ENCODE measurements around the gene JMJD1C.
"Not testable (repeated sequence)": the region's sequence is repeated elsewhere in the genome, so short reads cannot be mapped to it uniquely, and the experiment has no call there.

The JMJD1C gene, protein sequence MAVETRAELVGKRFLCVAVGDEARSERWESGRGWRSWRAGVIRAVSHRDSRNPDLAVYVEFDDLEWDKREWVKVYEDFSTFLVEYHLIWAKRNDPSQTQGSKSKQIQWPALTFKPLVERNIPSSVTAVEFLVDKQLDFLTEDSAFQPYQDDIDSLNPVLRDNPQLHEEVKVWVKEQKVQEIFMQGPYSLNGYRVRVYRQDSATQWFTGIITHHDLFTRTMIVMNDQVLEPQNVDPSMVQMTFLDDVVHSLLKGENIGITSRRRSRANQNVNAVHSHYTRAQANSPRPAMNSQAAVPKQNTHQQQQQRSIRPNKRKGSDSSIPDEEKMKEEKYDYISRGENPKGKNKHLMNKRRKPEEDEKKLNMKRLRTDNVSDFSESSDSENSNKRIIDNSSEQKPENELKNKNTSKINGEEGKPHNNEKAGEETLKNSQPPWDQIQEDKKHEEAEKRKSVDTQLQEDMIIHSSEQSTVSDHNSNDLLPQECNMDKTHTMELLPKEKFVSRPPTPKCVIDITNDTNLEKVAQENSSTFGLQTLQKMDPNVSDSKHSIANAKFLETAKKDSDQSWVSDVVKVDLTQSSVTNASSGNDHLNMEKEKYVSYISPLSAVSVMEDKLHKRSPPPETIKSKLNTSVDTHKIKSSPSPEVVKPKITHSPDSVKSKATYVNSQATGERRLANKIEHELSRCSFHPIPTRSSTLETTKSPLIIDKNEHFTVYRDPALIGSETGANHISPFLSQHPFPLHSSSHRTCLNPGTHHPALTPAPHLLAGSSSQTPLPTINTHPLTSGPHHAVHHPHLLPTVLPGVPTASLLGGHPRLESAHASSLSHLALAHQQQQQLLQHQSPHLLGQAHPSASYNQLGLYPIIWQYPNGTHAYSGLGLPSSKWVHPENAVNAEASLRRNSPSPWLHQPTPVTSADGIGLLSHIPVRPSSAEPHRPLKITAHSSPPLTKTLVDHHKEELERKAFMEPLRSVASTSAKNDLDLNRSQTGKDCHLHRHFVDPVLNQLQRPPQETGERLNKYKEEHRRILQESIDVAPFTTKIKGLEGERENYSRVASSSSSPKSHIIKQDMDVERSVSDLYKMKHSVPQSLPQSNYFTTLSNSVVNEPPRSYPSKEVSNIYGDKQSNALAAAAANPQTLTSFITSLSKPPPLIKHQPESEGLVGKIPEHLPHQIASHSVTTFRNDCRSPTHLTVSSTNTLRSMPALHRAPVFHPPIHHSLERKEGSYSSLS (N-terminal part only)

DNA sequence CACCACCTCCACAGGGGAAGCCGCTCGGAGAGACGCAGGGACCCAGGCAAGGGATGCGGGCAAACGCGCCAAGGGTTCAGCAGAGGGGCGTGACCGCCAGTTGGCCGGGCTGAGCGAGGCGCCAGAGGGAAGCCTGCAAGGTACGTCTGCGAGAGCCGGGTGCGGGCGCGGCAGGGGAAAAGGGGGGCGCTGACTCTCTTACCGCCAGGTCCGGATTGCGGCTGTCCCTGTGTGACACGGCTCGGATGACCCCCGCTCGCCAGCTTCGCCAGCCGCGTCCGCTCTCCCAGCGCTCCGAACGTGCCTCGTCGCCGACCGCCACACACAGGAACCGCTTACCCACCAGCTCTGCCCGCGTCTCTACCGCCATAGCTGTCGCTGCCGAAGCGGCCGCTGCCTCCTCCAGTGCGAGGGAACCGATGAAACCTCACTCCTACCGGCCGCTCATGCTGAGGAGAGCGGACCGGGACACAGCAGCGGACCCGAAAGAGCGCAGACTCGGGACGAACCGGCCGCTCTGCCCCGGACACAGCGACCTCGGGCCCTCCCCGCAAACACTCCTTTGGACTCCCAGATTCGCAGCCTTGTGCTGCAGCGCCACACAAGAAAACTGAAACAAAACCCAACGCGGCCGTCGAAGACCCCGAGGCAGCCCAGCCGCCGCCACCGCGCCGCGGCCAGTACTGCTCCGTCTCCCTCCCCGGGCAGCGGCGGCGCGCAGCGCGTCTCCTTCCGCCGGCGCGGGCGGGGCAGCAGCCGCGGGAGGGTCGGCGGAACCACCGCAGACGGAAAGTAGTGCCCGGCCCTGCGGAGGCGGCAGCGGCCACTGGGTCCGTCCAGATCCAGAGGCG, at the start of gene JMJD1C:
Gene JMJD1C, minus strand, starts transcription at position 685 of the 851 bp plus-strand sequence. Its CDS starts 315 bp downstream, at position 370.
- peak; percentile 42 to 44 for DNase-seq

DNA sequence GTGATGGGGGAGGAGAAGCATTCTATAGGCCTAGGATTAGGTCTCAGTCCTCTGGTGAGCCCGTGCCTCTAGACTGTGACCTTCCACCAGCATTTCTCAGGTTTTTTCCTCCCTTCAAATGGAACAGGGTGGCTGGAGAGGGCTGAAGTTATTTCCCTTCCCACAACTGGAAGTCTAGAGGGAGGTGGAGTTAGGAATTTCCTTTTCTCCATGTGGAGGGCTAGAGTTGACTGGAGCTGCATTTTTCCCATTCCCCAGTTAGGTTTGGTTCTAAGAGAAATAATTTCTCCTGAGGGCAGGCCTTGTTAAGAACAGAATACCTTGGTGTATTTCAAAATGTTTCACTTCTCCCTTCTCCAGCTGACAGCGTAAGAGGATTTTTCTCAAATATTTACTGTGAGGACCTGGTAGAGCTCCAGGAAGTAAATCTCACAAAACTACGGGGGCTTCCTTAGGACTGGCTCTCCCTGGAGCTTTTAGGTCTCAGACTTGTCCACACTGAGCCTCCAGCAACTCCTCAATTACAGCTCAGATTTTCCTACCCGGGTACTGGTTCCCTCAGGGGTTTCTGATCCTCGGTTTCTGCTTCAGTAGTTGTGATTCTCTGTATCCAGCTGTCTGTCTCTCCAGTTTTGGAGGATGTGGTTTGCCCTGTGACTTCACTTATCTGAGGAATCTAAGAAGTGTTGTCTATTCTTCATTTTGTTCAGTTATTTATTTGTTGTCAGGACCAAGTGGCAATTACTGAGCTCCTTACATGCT, 49.4 kb upstream of the JMJD1C start:
- no peak for DNase-seq

DNA sequence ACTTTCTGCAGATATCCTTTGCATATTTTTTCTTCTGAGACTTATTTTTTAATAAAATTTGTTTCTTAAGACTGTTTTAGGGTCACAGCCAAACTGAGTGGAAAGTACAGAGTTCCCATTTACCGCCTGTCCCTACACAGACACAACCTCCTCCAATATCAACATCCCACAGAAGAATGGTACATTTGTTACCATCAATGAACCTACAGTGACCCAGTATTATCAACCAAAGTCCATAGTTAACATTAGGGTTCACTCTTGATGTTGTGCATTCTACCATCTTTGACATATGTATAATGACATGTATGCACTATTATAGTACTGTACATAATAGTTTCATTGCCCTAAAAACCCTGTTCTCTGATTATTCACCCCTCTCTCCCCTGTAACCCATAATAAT, 40.8 kb upstream of the JMJD1C start:
- no peak for DNase-seq

DNA sequence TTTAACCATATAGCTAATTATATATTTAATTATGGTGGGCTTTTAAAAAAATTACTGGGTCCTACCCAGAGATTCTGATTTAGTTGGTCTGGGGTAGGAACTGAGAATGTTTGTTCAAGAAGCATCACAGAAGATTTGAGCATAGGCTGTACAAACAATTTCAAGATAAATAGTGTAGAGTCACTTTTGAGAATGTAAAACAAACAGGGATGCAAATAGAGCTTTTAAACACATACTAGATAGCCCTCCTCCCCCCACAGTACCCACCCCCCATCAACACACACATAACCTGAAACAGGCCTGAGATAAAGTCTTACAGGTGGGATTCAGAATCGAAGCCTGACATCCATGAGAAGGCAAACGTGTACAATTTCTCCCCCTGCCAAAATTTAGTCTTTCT, 39.8 kb upstream of the JMJD1C start:
- no peak for DNase-seq

DNA sequence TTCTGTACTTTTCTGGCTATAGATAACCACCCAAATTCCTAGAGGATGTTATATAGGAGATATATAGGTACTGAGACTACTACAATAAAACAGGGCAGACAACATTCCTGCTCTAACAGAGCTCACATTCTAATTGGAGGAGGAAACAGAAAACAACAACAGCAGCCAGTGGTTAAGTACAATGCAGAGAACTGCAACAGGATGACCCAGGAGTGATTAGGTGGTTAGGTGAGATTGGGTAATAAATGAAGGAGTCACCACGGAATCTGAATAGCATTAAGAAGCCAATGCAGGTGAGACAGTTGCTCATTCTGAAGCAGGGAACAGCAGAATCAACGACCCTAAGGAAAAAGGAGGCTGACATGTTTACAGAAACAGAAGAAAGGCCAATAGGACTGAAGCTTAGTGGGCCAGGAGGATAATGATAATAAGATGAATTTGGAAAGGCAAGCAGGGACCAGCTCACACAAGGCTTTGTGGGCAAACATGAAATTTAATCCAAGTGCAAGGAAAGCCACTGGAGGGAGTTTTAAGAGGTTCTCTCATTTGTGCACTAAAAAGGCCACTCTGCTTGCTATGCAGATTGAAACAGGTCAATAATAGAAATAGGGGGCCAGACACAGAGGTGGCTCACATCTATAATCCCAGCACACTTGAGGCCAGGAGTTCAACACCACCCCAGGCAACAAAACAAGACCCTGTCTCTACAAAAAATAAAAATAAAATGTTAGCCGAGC, 38.5 kb upstream of the JMJD1C start:
- DNase-seq = no peak

DNA sequence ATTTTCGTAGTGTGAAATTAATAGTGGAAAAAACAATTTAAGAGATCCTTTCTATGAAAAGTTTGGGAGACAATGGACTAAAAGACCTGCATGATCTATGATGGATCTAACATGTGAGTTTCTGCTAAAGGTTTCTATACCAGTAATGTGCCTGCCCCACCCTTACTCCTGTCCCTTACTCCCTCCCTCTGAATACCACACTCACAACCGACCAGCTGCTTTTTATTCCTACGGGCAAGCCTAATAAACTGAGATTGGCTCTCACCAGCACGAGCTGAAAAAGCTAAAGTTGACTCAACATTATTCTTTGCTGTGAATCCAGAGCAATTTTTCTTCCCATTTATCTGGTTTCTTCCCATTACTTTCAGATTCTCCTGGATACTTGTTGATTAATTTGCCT, 37.6 kb upstream of the JMJD1C start:
- DNase-seq = no peak

DNA sequence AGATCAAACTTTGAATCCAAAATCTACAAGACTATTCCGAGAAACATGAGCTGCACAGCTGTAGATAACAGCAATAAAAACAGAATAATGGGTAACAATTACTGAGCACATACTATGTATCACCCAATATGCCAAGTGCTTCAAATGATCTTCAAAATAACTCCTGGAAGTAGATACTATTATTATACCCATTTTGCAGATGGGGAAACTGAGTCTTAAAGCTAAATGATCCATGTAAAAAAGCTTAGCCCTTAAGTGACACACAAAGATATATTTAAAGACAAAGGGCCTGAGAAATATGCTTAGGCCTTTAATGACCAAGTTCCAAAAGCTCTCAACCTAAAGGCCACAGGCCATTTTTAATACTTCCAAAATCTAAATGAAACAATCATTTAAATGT, 37.1 kb upstream of the JMJD1C start:
- no peak for DNase-seq

DNA sequence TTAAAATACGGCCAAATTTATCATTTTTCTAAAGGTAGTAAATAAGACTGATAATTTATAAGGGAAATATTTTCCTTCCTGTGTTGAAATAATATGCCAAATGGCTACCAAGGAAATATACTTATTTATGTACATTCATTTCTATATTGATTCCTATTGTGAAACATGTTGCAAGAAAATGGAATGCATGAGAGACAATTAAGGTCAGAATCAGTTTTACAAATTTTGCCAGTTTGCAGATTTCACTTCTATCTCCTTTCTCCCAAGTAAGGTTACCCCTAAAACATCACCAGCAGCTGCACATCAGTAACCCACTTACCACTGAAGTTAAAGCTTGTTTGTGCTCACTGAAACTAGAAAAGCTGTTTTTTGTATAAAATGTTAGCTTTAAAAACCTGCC, 36.2 kb upstream of the JMJD1C start:
- DNase-seq = no peak

DNA sequence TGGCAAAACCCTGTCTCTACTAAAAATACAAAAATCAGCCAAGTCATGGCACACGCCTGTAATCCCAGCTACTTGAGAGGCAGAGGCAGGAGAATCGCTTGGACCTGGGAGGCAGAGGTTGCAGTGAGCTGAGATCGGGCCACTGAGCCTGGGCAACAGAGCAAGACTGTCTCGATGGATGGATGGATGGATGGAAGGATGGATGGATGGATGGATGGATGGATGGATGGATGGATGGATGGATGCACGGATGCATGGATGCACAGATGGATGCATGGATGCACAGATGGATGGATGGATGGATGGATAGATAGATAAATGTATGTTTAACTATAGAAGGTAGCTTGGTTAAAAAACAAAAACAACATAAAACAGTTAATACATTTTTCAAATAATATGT, 34.8 kb upstream of the JMJD1C start:
- not testable (repeated sequence) for DNase-seq

DNA sequence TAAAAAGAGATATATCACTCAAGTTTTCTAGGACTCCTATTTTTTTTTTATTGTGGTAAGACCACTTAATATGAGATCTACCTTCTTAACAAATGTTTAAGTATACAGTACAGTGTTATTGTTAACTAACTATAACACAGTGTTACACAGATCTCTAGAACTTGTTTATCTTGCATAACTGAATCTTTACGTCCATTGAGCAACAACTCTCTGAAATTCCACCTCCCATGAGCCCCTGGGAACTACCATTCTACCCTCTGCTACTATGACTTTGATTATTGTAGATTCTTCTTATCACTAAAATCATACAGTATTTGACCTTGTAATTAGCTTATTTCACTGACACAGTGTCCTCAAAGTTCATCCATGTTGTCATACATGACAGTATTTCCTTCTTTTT, 32.9 kb upstream of the JMJD1C start:
- DNase-seq = no peak

DNA sequence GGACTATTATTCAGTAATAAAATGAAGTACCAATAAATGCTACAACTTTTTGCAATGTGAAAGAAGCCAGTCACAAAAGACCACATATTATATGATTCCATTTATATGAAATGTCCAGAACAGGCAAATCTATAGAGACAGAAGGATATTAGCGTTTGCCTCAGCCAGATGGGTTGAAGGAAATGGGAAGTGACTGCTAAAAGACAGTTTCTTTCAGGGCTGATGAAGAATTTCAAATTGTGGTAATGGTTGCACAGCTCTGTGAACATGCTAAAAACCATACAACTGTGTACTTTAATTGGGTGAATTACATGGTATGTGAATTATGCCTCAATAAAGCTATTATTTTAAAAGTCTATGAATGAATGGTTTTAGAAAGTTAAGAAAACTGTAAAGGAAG, 31.5 kb upstream of the JMJD1C start:
- DNase-seq = no peak

DNA sequence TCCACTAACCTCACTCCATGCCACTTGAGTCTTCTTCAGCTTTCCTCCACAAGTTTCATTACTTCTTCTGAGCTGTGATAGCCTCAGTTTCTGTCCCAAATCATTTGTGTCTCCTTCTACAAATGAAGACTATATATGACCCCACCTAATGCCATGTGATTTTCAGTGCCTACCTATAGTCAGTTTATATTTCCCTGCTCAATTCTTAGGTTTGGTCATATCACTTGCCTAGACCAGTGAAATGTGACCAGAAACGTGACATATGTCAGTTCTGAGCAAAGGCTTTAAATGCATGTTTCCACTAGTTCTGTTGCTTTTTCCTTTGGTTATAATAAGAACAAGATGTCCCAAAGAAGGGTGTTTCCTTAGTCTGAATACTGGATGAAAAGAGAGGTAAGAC, 30.8 kb upstream of the JMJD1C start:
- no peak for DNase-seq

DNA sequence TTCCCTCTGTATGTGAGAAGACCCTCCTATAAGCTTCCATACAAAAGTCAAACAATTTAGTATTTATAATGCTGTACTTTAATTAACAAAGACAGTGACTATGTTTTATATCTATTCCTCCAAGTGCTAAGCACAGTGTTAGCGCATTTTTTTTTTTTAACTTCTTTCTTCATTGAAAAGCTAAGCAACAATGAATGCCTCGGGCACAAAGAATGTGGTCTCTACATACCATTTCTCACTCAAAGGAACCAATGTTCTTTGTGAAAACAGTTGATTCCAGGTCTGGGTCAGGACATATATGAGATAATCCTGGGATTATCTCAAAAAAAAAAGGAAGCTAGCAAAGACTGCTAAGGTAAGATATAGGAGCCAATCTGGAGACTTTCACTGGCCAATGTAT, 29.2 kb upstream of the JMJD1C start:
- DNase-seq = no peak

DNA sequence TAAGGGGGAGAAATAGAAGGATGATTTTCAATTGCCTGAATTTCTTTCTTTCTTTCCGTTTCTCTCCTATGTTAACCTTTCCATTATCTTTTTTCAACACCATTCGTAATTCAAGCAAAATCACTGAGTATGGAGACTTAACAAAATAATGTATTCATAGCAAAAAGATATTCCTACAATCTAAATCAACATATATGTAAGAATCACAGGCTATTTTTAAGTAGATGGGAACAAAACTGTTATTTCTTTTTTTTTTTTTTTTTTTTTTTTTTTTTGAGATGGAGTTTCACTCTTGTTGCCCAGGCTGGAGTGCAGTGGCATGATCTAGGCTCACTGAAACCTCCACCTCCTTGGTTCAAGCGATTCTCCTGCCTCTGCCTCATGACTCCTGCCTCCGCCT, 27.2 kb upstream of the JMJD1C start:
- no peak for DNase-seq

DNA sequence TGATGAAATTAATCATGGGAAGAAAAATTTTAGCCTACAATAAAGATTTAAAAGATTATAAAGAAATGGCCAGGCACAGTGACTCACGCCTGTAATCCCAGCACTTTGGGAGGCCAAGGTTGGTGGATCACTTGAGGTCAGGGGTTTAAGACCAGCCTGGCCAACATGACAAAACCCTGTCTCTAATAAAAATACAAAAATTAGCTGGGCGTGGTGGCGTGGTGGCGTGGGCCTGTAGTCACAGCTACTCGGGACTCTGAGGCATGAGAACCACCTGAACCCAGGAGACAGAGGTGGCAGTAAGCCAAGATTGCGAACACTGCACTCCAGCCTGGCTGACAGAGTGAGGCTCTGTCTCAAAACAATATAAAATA, 26.5 kb upstream of the JMJD1C start:
- DNase-seq = not testable (repeated sequence)

DNA sequence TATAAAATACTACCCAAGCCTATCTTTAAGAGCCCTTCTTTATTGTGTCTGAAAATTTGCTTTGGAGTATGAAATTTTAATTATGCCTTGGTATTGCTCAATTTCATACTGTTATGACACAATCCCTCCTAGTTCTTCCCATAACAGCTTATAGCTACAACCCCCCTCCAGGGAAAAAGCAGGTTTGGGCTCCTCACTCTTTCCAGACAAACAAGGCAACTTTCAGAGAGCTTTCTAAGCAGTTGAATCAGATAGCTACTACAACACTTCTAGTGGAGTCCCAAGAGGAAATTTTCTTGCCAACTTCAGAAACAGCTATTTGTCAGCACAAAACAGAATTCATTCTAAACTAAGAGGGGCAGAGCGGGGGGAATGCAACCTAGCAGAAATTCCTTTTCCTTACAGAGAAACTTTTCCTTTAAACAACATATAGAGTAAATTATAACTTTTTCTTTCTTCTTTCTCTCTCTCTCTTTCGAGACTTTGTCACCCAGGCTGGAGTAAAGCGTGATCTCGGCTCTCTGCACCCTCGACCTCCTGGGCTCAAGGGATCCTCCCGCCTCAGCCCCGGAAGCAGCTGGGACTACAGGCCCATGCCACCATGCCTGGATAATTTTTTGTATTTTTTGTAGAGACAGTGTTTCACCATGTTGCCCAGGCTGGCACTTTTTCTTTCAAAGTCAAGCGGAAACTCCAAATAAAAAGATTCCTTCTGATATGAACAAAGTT, 26.0 kb upstream of the JMJD1C start:
- no peak for DNase-seq

DNA sequence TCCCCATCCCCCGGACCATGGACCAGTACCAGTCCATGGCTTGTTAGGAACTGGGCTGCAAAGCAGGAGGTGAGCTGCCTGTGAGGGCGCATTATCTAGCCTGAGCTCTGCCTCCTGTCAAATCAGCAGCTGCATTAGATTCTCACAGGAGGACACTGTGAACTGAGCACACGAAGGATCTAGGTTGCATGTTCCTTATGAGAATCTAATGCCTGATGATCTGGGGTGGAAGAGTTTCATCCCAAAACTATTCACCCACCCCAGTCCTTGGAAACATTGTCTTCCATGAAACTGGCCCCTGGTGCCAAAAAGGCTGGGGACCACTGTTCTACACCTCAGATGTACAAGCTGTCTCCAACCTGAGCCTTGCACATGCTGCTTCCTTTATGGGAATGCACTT, 24.1 kb upstream of the JMJD1C start:
- no peak for DNase-seq

DNA sequence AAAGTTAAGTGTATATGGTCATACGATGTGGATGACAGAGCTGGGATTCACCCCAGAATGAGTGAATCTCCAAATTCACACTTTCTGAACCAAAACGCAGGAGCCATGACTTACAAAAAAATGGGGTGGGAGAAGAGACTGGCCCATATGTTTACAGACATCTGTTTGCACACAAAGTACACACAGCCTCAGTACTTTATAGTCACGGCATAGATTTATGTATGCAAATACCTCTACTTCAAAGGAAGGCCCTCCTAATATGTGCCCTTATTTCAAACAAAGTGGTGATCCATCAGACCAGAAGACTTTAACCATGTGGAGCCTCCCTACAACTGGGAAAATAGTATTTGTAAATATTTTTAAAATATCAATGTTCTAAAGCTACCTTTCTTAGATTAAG, 22.2 kb upstream of the JMJD1C start:
- no peak for DNase-seq

DNA sequence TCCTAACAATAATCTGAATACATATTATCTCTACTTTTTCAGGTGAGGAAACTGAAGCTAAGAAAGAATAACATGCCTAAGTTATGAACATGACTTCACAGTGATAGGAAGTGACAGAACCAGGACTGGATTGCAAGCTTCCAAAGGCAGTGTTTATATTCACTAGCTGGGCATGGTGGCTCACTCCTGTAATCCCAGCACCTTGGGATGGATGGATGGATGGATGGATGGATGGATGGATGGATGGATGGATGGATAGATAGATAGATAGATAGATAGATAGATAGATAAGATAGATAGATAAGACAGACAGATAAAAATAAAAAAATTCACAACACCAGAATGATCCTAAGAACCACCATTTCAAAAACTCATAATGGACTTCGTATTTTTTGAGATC, 18.2 kb upstream of the JMJD1C start:
- DNase-seq = no peak

DNA sequence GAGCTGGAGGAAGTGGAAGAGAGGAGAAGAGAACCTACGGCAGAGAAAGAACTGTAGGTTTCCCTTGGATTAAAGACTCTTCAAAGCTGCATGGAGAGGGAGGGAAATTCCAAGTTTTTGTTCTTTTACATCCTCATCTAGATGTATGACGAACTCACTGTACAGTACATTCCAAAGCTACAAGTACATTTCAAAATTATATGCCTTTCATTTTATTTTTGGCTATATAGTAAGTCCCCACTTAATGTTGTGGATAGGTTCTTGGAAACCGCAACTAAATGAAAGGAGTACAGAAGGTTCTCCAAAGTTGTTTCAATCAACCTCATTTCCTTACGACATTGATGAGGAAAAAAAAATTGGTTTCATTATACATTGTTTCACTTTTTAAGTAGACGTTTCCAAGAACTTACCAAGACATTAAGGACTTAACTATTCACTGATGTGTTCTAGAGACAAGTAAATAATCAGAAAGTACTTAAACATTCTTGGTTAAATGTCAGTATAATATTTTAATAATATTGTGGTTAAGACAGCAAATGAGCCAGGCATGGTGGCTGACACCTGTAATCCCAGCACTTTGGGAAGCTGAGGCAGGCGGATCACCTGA, 16.1 kb upstream of the JMJD1C start:
- DNase-seq = no peak
